ENCODE data around the gene AKR1C4. TPM values are rescaled to one million over a fixed set of nuclear protein-coding genes. Genes with fewer than 3 reads are reported as not detected.
"Not testable (repeated sequence)": the region's sequence is repeated elsewhere in the genome, so short reads cannot be mapped to it uniquely, and the experiment has no call there.

AKR1C4 gene
- total RNA-seq, 4 donors from 2014 or later = not detected

- Histone ChIP-seq H3K36me3 (no peaks in the 10 kb centered on the region), H3K27me3 (no peaks in the 10 kb centered on the region), H3K4me3 (replicated peaks in 1 of 3) (no peak overlapping the region), H3K27ac (no peak overlapping the region), H3K9me3 (no peaks in the 10 kb centered on the region), H3K4me1 (no peaks in the 10 kb centered on the region)
- intact Hi-C loops (cut with DNase I) = no loop called here
- TF ChIP-seq, protein P1, sequence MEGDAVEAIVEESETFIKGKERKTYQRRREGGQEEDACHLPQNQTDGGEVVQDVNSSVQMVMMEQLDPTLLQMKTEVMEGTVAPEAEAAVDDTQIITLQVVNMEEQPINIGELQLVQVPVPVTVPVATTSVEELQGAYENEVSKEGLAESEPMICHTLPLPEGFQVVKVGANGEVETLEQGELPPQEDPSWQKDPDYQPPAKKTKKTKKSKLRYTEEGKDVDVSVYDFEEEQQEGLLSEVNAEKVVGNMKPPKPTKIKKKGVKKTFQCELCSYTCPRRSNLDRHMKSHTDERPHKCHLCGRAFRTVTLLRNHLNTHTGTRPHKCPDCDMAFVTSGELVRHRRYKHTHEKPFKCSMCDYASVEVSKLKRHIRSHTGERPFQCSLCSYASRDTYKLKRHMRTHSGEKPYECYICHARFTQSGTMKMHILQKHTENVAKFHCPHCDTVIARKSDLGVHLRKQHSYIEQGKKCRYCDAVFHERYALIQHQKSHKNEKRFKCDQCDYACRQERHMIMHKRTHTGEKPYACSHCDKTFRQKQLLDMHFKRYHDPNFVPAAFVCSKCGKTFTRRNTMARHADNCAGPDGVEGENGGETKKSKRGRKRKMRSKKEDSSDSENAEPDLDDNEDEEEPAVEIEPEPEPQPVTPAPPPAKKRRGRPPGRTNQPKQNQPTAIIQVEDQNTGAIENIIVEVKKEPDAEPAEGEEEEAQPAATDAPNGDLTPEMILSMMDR (IDR thresholded peaks at IDR 0.05) = no peak
- no peak for TF ChIP-seq POLR2A (IDR thresholded peaks at IDR 0.05)
- no peak for DNase-seq
- 96 to 100% methylated on average over 1 of the region's 1 CpG for WGBS, 2 donors
Observed at GRCh38 chr10:5242585-5242984, 45.9 kb downstream of the AKR1C4 start.

- Histone ChIP-seq H3K9me3 (no peaks in the 10 kb centered on the region), H3K27ac (no peak overlapping the region), H3K4me3 (replicated peaks in 1 of 3) (no peak overlapping the region), H3K27me3 (no peaks in the 10 kb centered on the region), H3K4me1 (no peaks in the 10 kb centered on the region), H3K36me3 (no peaks in the 10 kb centered on the region)
- intact Hi-C loops (cut with DNase I) = no loop called here
- 74 to 80% methylated on average over 1 of the region's 1 CpG for WGBS, 2 donors
- TF ChIP-seq, protein P1 (IDR thresholded peaks at IDR 0.05) = no peak
- TF ChIP-seq POLR2A (IDR thresholded peaks at IDR 0.05) = no peak
- DNase-seq = no peak
Observed at GRCh38 chr10:5243521-5243987, 46.9 kb downstream of the AKR1C4 start.

DNA sequence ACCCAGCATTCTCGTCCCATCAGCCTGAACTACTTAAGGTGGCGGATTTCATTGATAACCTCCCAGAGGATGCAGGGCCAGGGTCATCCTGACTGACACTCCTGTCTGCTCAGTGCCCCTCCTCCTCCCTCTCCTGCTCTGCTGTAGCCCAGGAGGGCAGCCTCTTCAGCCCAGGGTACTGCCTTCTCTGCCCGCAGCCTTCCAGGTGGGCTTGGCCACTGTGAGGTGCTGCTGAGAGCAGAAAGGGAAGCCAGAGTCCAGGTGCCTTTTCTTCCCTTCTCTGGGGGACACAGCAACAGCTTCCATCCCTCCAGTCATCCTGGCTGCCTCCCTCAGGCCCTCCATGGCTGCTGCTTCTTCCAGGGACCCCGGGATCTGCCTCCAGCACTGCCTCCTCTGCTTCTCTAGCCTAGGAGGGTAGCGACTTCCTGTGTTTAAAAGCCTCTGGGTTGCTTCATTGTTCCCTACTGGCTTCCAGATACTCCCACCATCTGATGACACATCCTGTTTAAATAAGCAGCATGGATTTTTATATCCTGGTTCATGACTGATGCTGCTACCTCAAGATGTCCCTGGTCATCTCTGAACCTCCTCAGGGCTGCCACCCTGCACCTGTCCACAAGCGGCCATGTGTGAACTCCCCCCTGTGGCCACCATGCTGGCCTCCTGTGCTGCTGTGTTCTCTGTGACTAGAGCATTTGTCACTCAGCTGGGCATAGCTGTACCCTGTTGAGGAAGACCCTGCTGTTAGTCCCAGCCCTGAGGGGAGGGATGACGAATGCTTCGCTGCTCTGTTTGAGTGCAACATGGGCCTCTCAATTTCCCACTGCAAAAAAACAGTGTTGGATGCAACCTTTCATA lies 55.8 kb downstream of the AKR1C4 start:
- Histone ChIP-seq H3K27me3 (no peaks in the 10 kb centered on the region), H3K4me3 (replicated peaks in 1 of 3) (no peak overlapping the region), H3K4me1 (no peaks in the 10 kb centered on the region), H3K9me3 (no peaks in the 10 kb centered on the region), H3K36me3 (no peaks in the 10 kb centered on the region), H3K27ac (no peak overlapping the region)
- intact Hi-C loops (cut with DNase I) = no loop called here
- 63 to 64% methylated on average over 7 of the region's 8 CpGs for WGBS, 2 donors
- TF ChIP-seq, protein P1 (IDR thresholded peaks at IDR 0.05) = no peak
- TF ChIP-seq POLR2A (IDR thresholded peaks at IDR 0.05) = no peak
- DNase-seq = no peak

DNA sequence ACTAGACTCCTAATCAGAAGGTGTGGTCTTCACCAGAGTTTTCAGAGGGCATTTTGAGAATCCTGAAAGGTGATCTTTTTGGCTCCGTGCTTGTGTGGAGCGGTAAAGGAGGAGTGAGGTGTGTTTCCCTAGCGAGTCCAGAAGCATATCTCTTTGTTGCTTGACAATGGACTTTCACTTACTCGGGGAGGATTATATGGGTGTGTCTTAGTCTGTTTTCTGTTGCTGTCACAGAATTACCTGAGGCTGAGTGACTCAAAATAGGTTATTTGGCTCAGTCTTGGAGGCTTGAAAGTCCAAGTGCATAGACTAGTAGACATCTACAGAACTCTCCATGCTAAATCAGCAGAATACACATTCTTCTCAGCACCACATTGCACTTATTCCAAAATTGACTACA lies 57.9 kb downstream of the AKR1C4 start:
- WGBS, 2 donors = 74 to 86% methylated on average over 4 of the region's 4 CpGs
- Histone ChIP-seq H3K27ac (no peak overlapping the region), H3K36me3 (no peaks in the 10 kb centered on the region), H3K9me3 (no peaks in the 10 kb centered on the region), H3K4me3 (replicated peaks in 1 of 3) (no peak overlapping the region), H3K4me1 (no peaks in the 10 kb centered on the region), H3K27me3 (no peaks in the 10 kb centered on the region)
- intact Hi-C loops (cut with DNase I) = no loop called here
- no peak for DNase-seq
- TF ChIP-seq, protein P1 (IDR thresholded peaks at IDR 0.05) = no peak
- TF ChIP-seq POLR2A (IDR thresholded peaks at IDR 0.05) = no peak

DNA sequence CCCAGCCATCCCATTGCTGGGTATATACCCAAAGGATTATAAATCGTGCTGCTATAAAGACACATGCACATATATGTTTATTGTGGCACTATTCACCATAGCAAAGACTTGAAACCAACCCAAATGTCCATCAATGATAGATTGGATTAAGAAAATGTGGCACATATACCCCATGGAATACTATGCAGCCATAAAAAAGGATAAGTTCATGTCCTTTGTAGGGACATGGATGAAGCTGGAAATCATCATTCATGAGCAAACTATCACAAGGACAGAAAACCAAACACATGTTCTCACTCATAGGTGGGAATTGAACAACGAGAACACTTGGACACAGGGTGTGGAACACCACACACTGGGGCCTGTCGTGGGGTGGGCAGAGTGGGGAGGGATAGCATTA lies 61.1 kb downstream of the AKR1C4 start:
- H3K27me3 ChIP-seq; DNase-seq; H3K4me3 ChIP-seq (replicated peaks in 1 of 3); H3K4me1 ChIP-seq; H3K27ac ChIP-seq; intact Hi-C loops (cut with DNase I); H3K9me3 ChIP-seq; H3K36me3 ChIP-seq: not testable (repeated sequence)
- WGBS, 2 donors = 86 to 90% methylated on average over 3 of the region's 3 CpGs

All from thyroid gland (tissue), 4 donors.